Measurements from ENCODE around the gene NTRK3. TPM values are rescaled to one million over a fixed set of nuclear protein-coding genes. Genes with fewer than 3 reads are reported as not detected.

The NTRK3 gene
- total and polyA plus RNA-seq, 8 donors, result 0.13 to 1.1 (median 0.60) TPM

GRCh38 chr15:88020806-88021205, 235.7 kb downstream of the NTRK3 start:
- Histone ChIP-seq H3K27me3 (no peaks in the 10 kb centered on the region), H3K36me3 (no peaks in the 10 kb centered on the region), H3K9me3 (no peaks in the 10 kb centered on the region), H3K4me3 (no peak overlapping the region), H3K4me1 (no peaks in the 10 kb centered on the region), H3K27ac (no peak overlapping the region)
- DNase-seq (no peak), ATAC-seq (no peak), FAIRE-seq (no peak)
- intact Hi-C loops (cut with DNase I), result no loop called here
- 43 to 45% methylated on average over 3 of the region's 3 CpGs for WGBS, 2 donors
- TF ChIP-seq CTCF (IDR thresholded peaks at IDR 0.05), result no peak

- H3K4me3 ChIP-seq, result no peak overlapping the region
- no peaks in the 10 kb centered on the region for H3K4me1 ChIP-seq
- H3K27ac ChIP-seq, result no peak overlapping the region
- H3K27me3 ChIP-seq, result no peaks in the 10 kb centered on the region
- no peak for FAIRE-seq
- no peaks in the 10 kb centered on the region for H3K36me3 ChIP-seq
- no peak for TF ChIP-seq CTCF (IDR thresholded peaks at IDR 0.05)
- intact Hi-C loops (cut with DNase I), result no loop called here
- no peak for DNase-seq
- WGBS, 2 donors, result 31 to 39% methylated on average over 2 of the region's 2 CpGs
- H3K9me3 ChIP-seq, result no peaks in the 10 kb centered on the region
- ATAC-seq, result no peak
These were observed 236.9 kb downstream of the NTRK3 start for GRCh38 chr15:88019656-88020055.

- no peak for DNase-seq
- Histone ChIP-seq H3K4me1 (no peaks in the 10 kb centered on the region), H3K4me3 (no peak overlapping the region), H3K27ac (no peak overlapping the region), H3K9me3 (no peaks in the 10 kb centered on the region), H3K36me3 (no peaks in the 10 kb centered on the region), H3K27me3 (no peaks in the 10 kb centered on the region)
- ATAC-seq, result peak in 1 of 4 donors; percentile 22
- no peak for TF ChIP-seq CTCF (IDR thresholded peaks at IDR 0.05)
- WGBS, 2 donors, result 44 to 61% methylated on average over 1 of the region's 1 CpG
- no peak for FAIRE-seq
- intact Hi-C loops (cut with DNase I), result no loop called here
These were observed 237.5 kb downstream of the NTRK3 start for GRCh38 chr15:88018869-88019641.

GRCh38 chr15:88017753-88018152, 238.8 kb downstream of the NTRK3 start:
- intact Hi-C loops (cut with DNase I), result no loop called here
- no peaks in the 10 kb centered on the region for H3K27me3 ChIP-seq

More at GRCh38 chr15:88017753-88018152, 238.8 kb downstream of the NTRK3 start:
- Histone ChIP-seq H3K9me3 (no peaks in the 10 kb centered on the region), H3K4me1 (no peaks in the 10 kb centered on the region), H3K4me3 (no peak overlapping the region), H3K36me3 (no peaks in the 10 kb centered on the region), H3K27ac (no peak overlapping the region)
- no peak for TF ChIP-seq CTCF (IDR thresholded peaks at IDR 0.05)
- no peak for DNase-seq
- WGBS, 2 donors, result 68 to 74% methylated on average over 4 of the region's 4 CpGs
- no peak for FAIRE-seq
- ATAC-seq, result no peak
